Liver (tissue), 9 donors: ENCODE results near the gene ESRP2. TPM values are rescaled to one million over a fixed set of nuclear protein-coding genes. Genes with fewer than 3 reads are reported as not detected.

Experiments
- DNase-seq: peaks from one replicate; pipeline ENCODE4 v3.0.0-alpha.2; 2017; ENCODE audit warnings: low spot score
- H3K27ac ChIP-seq, 2 donors: one replicate each; pipeline ENCODE4 v1.7.0; 2013; ENCODE audit warnings: inconsistent platforms in 2 of 2, low read length in 2 of 2, control low read depth in 1 of 2, low read depth in 1 of 2, mild to moderate bottlenecking in 1 of 2
- H3K27me3 ChIP-seq, 4 donors: one replicate each; pipeline versions ENCODE4 v1.6.1 to v1.7.0; 2013; ENCODE audit warnings: low read length in 3 of 4, inconsistent platforms in 1 of 4, mild to moderate bottlenecking in 1 of 4, moderate library complexity in 1 of 4; ENCODE audit not compliant: control insufficient read depth in 4 of 4, insufficient read depth in 4 of 4
- H3K36me3 ChIP-seq, 4 donors: one replicate each; pipeline versions ENCODE4 v1.6.1 to v1.7.0; 2013; ENCODE audit warnings: low read length in 3 of 4, mild to moderate bottlenecking in 3 of 4, low read depth in 1 of 4, moderate library complexity in 1 of 4; ENCODE audit not compliant: control insufficient read depth in 4 of 4, insufficient read depth in 3 of 4
- H3K4me1 ChIP-seq, 4 donors: one replicate each; pipeline versions ENCODE4 v1.6.1 to v1.7.0; 2013; ENCODE audit warnings: low read length in 3 of 4, mild to moderate bottlenecking in 3 of 4, moderate library complexity in 1 of 4; ENCODE audit not compliant: control insufficient read depth in 4 of 4, insufficient read depth in 4 of 4
- H3K4me3 ChIP-seq, 3 donors: one replicate each; pipeline versions ENCODE4 v1.6.1 to v1.7.0; 2013; ENCODE audit warnings: low read length in 3 of 3, control low read depth in 1 of 3, low read depth in 1 of 3, mild to moderate bottlenecking in 1 of 3
- H3K9ac ChIP-seq, 2 donors: one replicate each; pipeline ENCODE4 v1.7.0; 2013; ENCODE audit warnings: low read length in 2 of 2, mild to moderate bottlenecking in 2 of 2, moderate library complexity in 2 of 2, control low read depth in 1 of 2, low read depth in 1 of 2
- H3K9me3 ChIP-seq, 4 donors: one replicate each; pipeline versions ENCODE4 v1.6.1 to v1.7.0; 2013; ENCODE audit warnings: low read length in 3 of 4; ENCODE audit not compliant: control insufficient read depth in 4 of 4
- FOXA1 ChIP-seq: IDR thresholded peaks from 2 replicates; pipeline ENCODE4 v1.6.1; 2016; ENCODE audit warnings: antibody characterized with exemption
- FOXA2 ChIP-seq: IDR thresholded peaks from 2 replicates; pipeline ENCODE4 v1.6.1; 2016; ENCODE audit warnings: antibody characterized with exemption
- GABPA ChIP-seq, 2 donors: IDR thresholded peaks in 1 of 2; conservative IDR thresholded peaks in 1 of 2; 2 replicates each; pipeline ENCODE4 v1.6.1; 2016; ENCODE audit warnings: antibody characterized with exemption in 2 of 2, mild to moderate bottlenecking in 1 of 2, moderate library complexity in 1 of 2
- HNF4A ChIP-seq, 2 donors: conservative IDR thresholded peaks; 2 replicates each; pipeline ENCODE4 v1.6.1; 2016; ENCODE audit warnings: antibody characterized with exemption in 2 of 2, mild to moderate bottlenecking in 2 of 2
- HNF4G ChIP-seq: IDR thresholded peaks from 2 replicates; pipeline ENCODE4 v1.6.1; 2016; ENCODE audit warnings: antibody characterized with exemption
- JUND ChIP-seq, 2 donors: IDR thresholded peaks; 2 replicates each; pipeline ENCODE4 v1.6.1; 2016; ENCODE audit warnings: antibody characterized with exemption in 2 of 2
- NR2F2 ChIP-seq: IDR thresholded peaks from 2 replicates; pipeline ENCODE4 v1.6.1; 2016; ENCODE audit warnings: antibody characterized with exemption
- RAD21 ChIP-seq, 2 donors: IDR thresholded peaks; 2 replicates each; pipeline ENCODE4 v1.6.1; 2016; ENCODE audit warnings: antibody characterized with exemption in 2 of 2, mild to moderate bottlenecking in 2 of 2
- REST ChIP-seq: IDR thresholded peaks from 2 replicates; pipeline ENCODE4 v1.6.1; 2016; ENCODE audit warnings: antibody characterized with exemption, mild to moderate bottlenecking
- RXRA ChIP-seq, 2 donors: IDR thresholded peaks; 2 replicates each; pipeline ENCODE4 v1.6.1; 2017 to 2018; ENCODE audit warnings: antibody characterized with exemption in 2 of 2, mild to moderate bottlenecking in 1 of 2
- SP1 ChIP-seq: IDR thresholded peaks from 2 replicates; pipeline ENCODE4 v1.6.1; 2018; ENCODE audit warnings: antibody characterized with exemption, mild to moderate bottlenecking
- TAF1 ChIP-seq: conservative IDR thresholded peaks from 2 replicates; pipeline ENCODE4 v1.6.1; 2016; ENCODE audit warnings: antibody characterized with exemption, mild to moderate bottlenecking
- YY1 ChIP-seq: IDR thresholded peaks from 2 replicates; pipeline ENCODE4 v1.6.1; 2016; ENCODE audit warnings: antibody characterized with exemption, mild to moderate bottlenecking
- WGBS: extraction: QIAGEN DNeasy Blood & Tissue Kit; methylation state at CpG from one replicate; pipeline ENCODE4 v1.1.7; 2013; 5-methylcytosine and 5-hydroxymethylcytosine counted together
- polyA plus RNA-seq, 2 donors: library from polyadenylated mRNA; stranded (reverse) in 1 of 2; unstranded in 1 of 2; fragments of 200-250 nt in 1 of 2; fragments of >200 nt in 1 of 2; fragmentation: Nextera tagmentation in 1 of 2; extraction: Ambion mirVana in 1 of 2; gene quantifications; one replicate each; pipeline versions ENCODE4 v1.2.1 to v1.2.3, GENCODE V29; 2013 to 2015
- total RNA-seq, 2 donors: library from RNA; depleted of rRNA; stranded (reverse); fragments of >200 nt; gene quantifications; one replicate each; pipeline ENCODE4 v1.2.3, GENCODE V29; 2014
- TF ChIP-seq, protein P1 (sequence below): IDR thresholded peaks from 2 replicates; pipeline ENCODE4 v1.6.1; 2016; ENCODE audit warnings: antibody characterized with exemption
- TF ChIP-seq, protein P2 (sequence below): fragments of 150-350 bp; IDR thresholded peaks from 2 replicates; pipeline ENCODE4 v1.5.1; 2017; ENCODE audit warnings: improper control_type of control experiment, low read depth, low read length; ENCODE audit not compliant: missing input control
- donor health status: healthy.
- donor health status: healthy.
- donor health status: healthy.
- donor health status: healthy.
- donor health status: healthy.

The ESRP2 gene
- total and polyA plus RNA-seq, 4 donors = 21.0 to 84.8 (median 45.7) TPM

- no peak for TF ChIP-seq REST
- no peak for TF ChIP-seq HNF4A (conservative IDR thresholded peaks at IDR 0.05)
- peak in 1 of 2 donors; percentile 4 for TF ChIP-seq RXRA (IDR thresholded peaks at IDR 0.05)
- peak overlapping the region in 1 of 2 donors; percentile 23 for H3K27ac ChIP-seq
- no peak for DNase-seq
- no peak overlapping the region for H3K9ac ChIP-seq
- H3K4me3 ChIP-seq = no peak overlapping the region
- peaks cover 0 to 5% (median 3%) of the 10 kb centered on the region in 4 donors for H3K36me3 ChIP-seq
- no peaks in the 10 kb centered on the region for H3K27me3 ChIP-seq
- 89% methylated on average over 4 of the region's 4 CpGs for WGBS
- H3K4me1 ChIP-seq = peaks cover 4 to 43% (median 35%) of the 10 kb centered on the region in 4 donors
- no peaks in the 10 kb centered on the region for H3K9me3 ChIP-seq
Observed at GRCh38 chr16:68247400-68247799, 11.5 kb upstream of the ESRP2 start.

GRCh38 chr16:68246666-68247065 is 10.7 kb upstream of the ESRP2 start:
- H3K9me3 ChIP-seq = no peaks in the 10 kb centered on the region
- no peak for TF ChIP-seq SP1
- no peak for TF ChIP-seq RAD21 (IDR thresholded peaks at IDR 0.05)
- no peak for TF ChIP-seq HNF4G
- TF ChIP-seq HNF4A (conservative IDR thresholded peaks at IDR 0.05) = no peak
- TF ChIP-seq GABPA (IDR thresholded peaks at IDR 0.05 in 1 of 2, conservative IDR thresholded peaks at IDR 0.05 in 1 of 2) = no peak
- TF ChIP-seq, protein P1, sequence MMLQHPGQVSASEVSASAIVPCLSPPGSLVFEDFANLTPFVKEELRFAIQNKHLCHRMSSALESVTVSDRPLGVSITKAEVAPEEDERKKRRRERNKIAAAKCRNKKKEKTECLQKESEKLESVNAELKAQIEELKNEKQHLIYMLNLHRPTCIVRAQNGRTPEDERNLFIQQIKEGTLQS = no peak
- TF ChIP-seq RXRA (IDR thresholded peaks at IDR 0.05) = no peak
- TF ChIP-seq, protein P2, sequence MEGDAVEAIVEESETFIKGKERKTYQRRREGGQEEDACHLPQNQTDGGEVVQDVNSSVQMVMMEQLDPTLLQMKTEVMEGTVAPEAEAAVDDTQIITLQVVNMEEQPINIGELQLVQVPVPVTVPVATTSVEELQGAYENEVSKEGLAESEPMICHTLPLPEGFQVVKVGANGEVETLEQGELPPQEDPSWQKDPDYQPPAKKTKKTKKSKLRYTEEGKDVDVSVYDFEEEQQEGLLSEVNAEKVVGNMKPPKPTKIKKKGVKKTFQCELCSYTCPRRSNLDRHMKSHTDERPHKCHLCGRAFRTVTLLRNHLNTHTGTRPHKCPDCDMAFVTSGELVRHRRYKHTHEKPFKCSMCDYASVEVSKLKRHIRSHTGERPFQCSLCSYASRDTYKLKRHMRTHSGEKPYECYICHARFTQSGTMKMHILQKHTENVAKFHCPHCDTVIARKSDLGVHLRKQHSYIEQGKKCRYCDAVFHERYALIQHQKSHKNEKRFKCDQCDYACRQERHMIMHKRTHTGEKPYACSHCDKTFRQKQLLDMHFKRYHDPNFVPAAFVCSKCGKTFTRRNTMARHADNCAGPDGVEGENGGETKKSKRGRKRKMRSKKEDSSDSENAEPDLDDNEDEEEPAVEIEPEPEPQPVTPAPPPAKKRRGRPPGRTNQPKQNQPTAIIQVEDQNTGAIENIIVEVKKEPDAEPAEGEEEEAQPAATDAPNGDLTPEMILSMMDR = no peak
- no peak for TF ChIP-seq YY1
- TF ChIP-seq JUND (IDR thresholded peaks at IDR 0.05) = no peak
- TF ChIP-seq TAF1 = no peak
- DNase-seq = no peak
- H3K4me1 ChIP-seq = peaks cover 4 to 43% (median 35%) of the 10 kb centered on the region in 4 donors
- WGBS = 92% methylated on average over 5 of the region's 5 CpGs
- H3K27me3 ChIP-seq = no peaks in the 10 kb centered on the region
- no peak overlapping the region for H3K9ac ChIP-seq
- H3K36me3 ChIP-seq = peaks cover 0 to 2% (median 0%) of the 10 kb centered on the region in 4 donors
- peak overlapping the region in 1 of 3 donors; percentile 10 for H3K4me3 ChIP-seq
- peak overlapping the region in 1 of 2 donors; percentile 28 for H3K27ac ChIP-seq

DNA sequence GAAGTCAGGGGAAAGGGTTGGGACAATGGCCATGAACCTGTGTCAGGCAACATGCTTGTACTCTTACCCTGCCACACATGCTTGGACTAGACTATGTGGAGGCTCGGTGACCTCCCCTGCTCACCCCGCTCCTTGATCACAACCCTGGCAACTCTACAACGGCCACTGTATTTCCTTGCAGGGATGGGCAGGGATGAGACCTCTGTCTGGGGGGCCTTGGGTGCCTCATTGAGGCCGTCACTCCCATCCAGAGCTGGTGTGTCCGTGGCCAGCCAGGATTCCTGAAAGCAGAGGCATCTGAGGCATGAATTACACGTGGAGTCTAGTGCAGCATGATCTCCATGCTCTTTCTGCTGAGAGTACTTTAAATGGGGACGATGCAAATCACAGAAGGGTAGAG is 10.2 kb upstream of the ESRP2 start:
- Histone ChIP-seq H3K27ac (peak overlapping the region in 1 of 2 donors; percentile 28), H3K4me1 (peaks cover 4 to 43% (median 35%) of the 10 kb centered on the region in 4 donors), H3K36me3 (peaks cover 0 to 2% (median 0%) of the 10 kb centered on the region in 4 donors), H3K27me3 (no peaks in the 10 kb centered on the region), H3K4me3 (peak overlapping the region; percentile 10 to 91 (median 68)), H3K9ac (no peak overlapping the region), H3K9me3 (no peaks in the 10 kb centered on the region)
- 90% methylated on average over 7 of the region's 7 CpGs for WGBS
- DNase-seq = no peak
- TF ChIP-seq NR2F2 = no peak
- no peak for TF ChIP-seq SP1
- no peak for TF ChIP-seq FOXA2
- TF ChIP-seq HNF4A (conservative IDR thresholded peaks at IDR 0.05) = no peak
- TF ChIP-seq REST = no peak
- TF ChIP-seq FOXA1 = no peak
- TF ChIP-seq, protein P2 = no peak
- TF ChIP-seq TAF1 = no peak
- no peak for TF ChIP-seq RAD21 (IDR thresholded peaks at IDR 0.05)
- no peak for TF ChIP-seq RXRA (IDR thresholded peaks at IDR 0.05)
- TF ChIP-seq, protein P1 = no peak
- no peak for TF ChIP-seq YY1
